ENCODE measurements around the gene NCAPG2. TPM values are rescaled to one million over a fixed set of nuclear protein-coding genes. Genes with fewer than 3 reads are reported as not detected.
A peak's percentile ranks its signal among the peaks of the same experiment; 100 is the strongest.

Gene NCAPG2
- 1 to 10 TPM in 1 of 2 donors, under 1 TPM in 1; 0.66 to 8.8 TPM for total RNA-seq

GRCh38 chr7:158704524-158705233, at the start of gene NCAPG2:
NCAPG2 (minus strand) TSS chr7:158704804; CDS start chr7:158701899, 2,905 bp downstream.
- Histone ChIP-seq H3K27ac (peak within 1 kb of the TSS; percentile 63 to 88 (median 79)), H3K9me3 (peaks cover 0 to 4% (median 0%) of the 10 kb centered on the region in 3 donors), H3K4me1 (peaks cover 16% of the 10 kb centered on the region), H3K27me3 (no peaks in the 10 kb centered on the region), H3K36me3 (replicated peaks in 1 of 2; ENCODE audit: insufficient read depth in 1 of 2, low read depth in 2 of 2) (no peaks in the 10 kb centered on the region), H3K4me3 (peak within 1 kb of the TSS; percentile 64 to 88)
- DNase-seq: peak; percentile 99
- intact Hi-C loops (cut with DNase I): no loop called here
- ATAC-seq: peak; percentile 99
- TF ChIP-seq POLR2A (IDR thresholded peaks at IDR 0.05): peak; percentile 60 to 85 (median 84)
- TF ChIP-seq CTCF (IDR thresholded peaks at IDR 0.05): peak in 6 of 7 experiments; percentile 27 to 91 (median 76)
- WGBS, 2 donors: 0% methylated on average over 30 to 57 of the region's 78 CpGs

- H3K36me3 ChIP-seq (replicated peaks in 1 of 2; ENCODE audit: insufficient read depth in 1 of 2, low read depth in 2 of 2): peaks cover 2 to 9% of the 10 kb centered on the region in 2 donors
- ATAC-seq (no peak), DNase-seq (no peak)
- H3K4me1 ChIP-seq: no peaks in the 10 kb centered on the region
- H3K9me3 ChIP-seq: no peaks in the 10 kb centered on the region
- no peak overlapping the region for H3K4me3 ChIP-seq
- TF ChIP-seq CTCF (IDR thresholded peaks at IDR 0.05) (no peak), POLR2A (IDR thresholded peaks at IDR 0.05) (no peak)
- WGBS, 2 donors: 91 to 97% methylated on average over 5 of the region's 5 CpGs
- H3K27me3 ChIP-seq: no peaks in the 10 kb centered on the region
- intact Hi-C loops (cut with DNase I): no loop called here
- H3K27ac ChIP-seq: no peak overlapping the region
Measured at GRCh38 chr7:158753900-158754299, 49.3 kb upstream of the NCAPG2 start.

GRCh38 chr7:158751751-158752150, 47.1 kb upstream of the NCAPG2 start:
- Histone ChIP-seq H3K4me1 (no peaks in the 10 kb centered on the region), H3K36me3 (replicated peaks in 1 of 2; ENCODE audit: insufficient read depth in 1 of 2, low read depth in 2 of 2) (peaks cover 0 to 3% of the 10 kb centered on the region in 2 donors), H3K4me3 (no peak overlapping the region), H3K27me3 (no peaks in the 10 kb centered on the region), H3K9me3 (no peaks in the 10 kb centered on the region), H3K27ac (no peak overlapping the region)
- intact Hi-C loops (cut with DNase I): no loop called here
- WGBS, 2 donors: 83 to 85% methylated on average over 3 of the region's 3 CpGs
- DNase-seq (no peak), ATAC-seq (no peak)
- no peak for TF ChIP-seq CTCF (IDR thresholded peaks at IDR 0.05)
- TF ChIP-seq POLR2A (IDR thresholded peaks at IDR 0.05): no peak

GRCh38 chr7:158751199-158751598, 46.6 kb upstream of the NCAPG2 start:
- no peaks in the 10 kb centered on the region for H3K4me1 ChIP-seq
- ATAC-seq (no peak), DNase-seq (no peak)
- H3K9me3 ChIP-seq: no peaks in the 10 kb centered on the region
- peaks cover 0 to 2% of the 10 kb centered on the region in 2 donors for H3K36me3 ChIP-seq (replicated peaks in 1 of 2; ENCODE audit: insufficient read depth in 1 of 2, low read depth in 2 of 2)
- TF ChIP-seq CTCF (IDR thresholded peaks at IDR 0.05) (no peak), POLR2A (IDR thresholded peaks at IDR 0.05) (no peak)
- no peak overlapping the region for H3K4me3 ChIP-seq
- WGBS, 2 donors: 95 to 96% methylated on average over 2 of the region's 2 CpGs
- H3K27me3 ChIP-seq: no peaks in the 10 kb centered on the region
- intact Hi-C loops (cut with DNase I): no loop called here
- H3K27ac ChIP-seq: no peak overlapping the region

- no peak overlapping the region for H3K4me3 ChIP-seq
- intact Hi-C loops (cut with DNase I): no loop called here
- no peaks in the 10 kb centered on the region for H3K9me3 ChIP-seq
- H3K27ac ChIP-seq: no peak overlapping the region
- no peaks in the 10 kb centered on the region for H3K36me3 ChIP-seq (replicated peaks in 1 of 2; ENCODE audit: insufficient read depth in 1 of 2, low read depth in 2 of 2)
- no peak for ATAC-seq
- no peaks in the 10 kb centered on the region for H3K27me3 ChIP-seq
- no peaks in the 10 kb centered on the region for H3K4me1 ChIP-seq
- 85 to 96% methylated on average over 3 of the region's 3 CpGs for WGBS, 2 donors
- DNase-seq: no peak
- TF ChIP-seq CTCF (IDR thresholded peaks at IDR 0.05) (no peak), POLR2A (IDR thresholded peaks at IDR 0.05) (no peak)
Measured at GRCh38 chr7:158750702-158751101, 46.1 kb upstream of the NCAPG2 start.

Data from body of pancreas (tissue), 4 donors.